Vagina (tissue), 2 donors: Measurements from ENCODE around the gene CGGBP1. TPM values are rescaled to one million over a fixed set of nuclear protein-coding genes. Genes with fewer than 3 reads are reported as not detected.
"Not testable (repeated sequence)": the region's sequence is repeated elsewhere in the genome, so short reads cannot be mapped to it uniquely, and the experiment has no call there.

Source experiments
- DNase-seq, 2 donors: peaks; one replicate each; pipeline ENCODE4 v3.0.0-alpha.2; 2017; ENCODE audit errors: extremely low spot score in 2 of 2
- H3K27ac ChIP-seq: fragments of 200-600 bp; sonication (generic); one replicate; pipeline ENCODE4 v1.5.1; 2019
- H3K27me3 ChIP-seq: fragments of 200-600 bp; sonication (generic); one replicate; pipeline ENCODE4 v1.5.1; 2019
- H3K36me3 ChIP-seq, 2 donors: fragments of 200-600 bp; sonication (generic); one replicate each; pipeline ENCODE4 v1.5.1; 2017 to 2019
- H3K4me1 ChIP-seq: fragments of 200-600 bp; sonication (generic); one replicate; pipeline ENCODE4 v1.5.1; 2019
- H3K4me3 ChIP-seq, 2 donors: fragments of 200-600 bp; sonication (generic); 1 replicate in 1 of 2; 2 replicates in 1 of 2; pipeline ENCODE4 v1.5.1; 2016 to 2019
- H3K9me3 ChIP-seq: fragments of 200-600 bp; sonication (generic); one replicate; pipeline ENCODE4 v1.5.1; 2019
- POLR2A ChIP-seq, 2 donors: fragments of 450-650 bp; IDR thresholded peaks; one replicate each; pipeline ENCODE4 v1.6.1; 2017; ENCODE audit warnings: antibody characterized with exemption in 2 of 2, mild to moderate bottlenecking in 2 of 2, moderate library complexity in 2 of 2
- POLR2AphosphoS5 ChIP-seq, 2 donors: sonication (generic); formaldehyde crosslinking; IDR thresholded peaks; one replicate each; pipeline ENCODE4 v1.9.0; 2017; ENCODE audit warnings: antibody characterized with exemption in 2 of 2, mild to moderate bottlenecking in 2 of 2, low read depth in 1 of 2; ENCODE audit not compliant: insufficient read depth in 1 of 2
- intact Hi-C: fragments of 100-400 bp; cut with DNase I; formaldehyde crosslinking; loops from one replicate; pipeline ENCODE4 v1.15.1; 2023
- total RNA-seq: library from RNA; depleted of rRNA; stranded (reverse); fragments of >200 nt; gene quantifications from one replicate; pipeline ENCODE4 v1.2.3, GENCODE V29; 2016
- TF ChIP-seq, protein P1 (sequence below), 3 experiments: fragments of 450-650 bp in 2 of 3; fragments of 200-600 bp in 1 of 3; sonication (generic) in 1 of 3; IDR thresholded peaks; one replicate each; pipeline ENCODE4 v1.5.1; 2017 to 2019; ENCODE audit warnings: antibody characterized with exemption in 3 of 3, mild to moderate bottlenecking in 2 of 3, moderate library complexity in 2 of 3

The CGGBP1 gene
- total RNA-seq, 1 donor from 2014 or later: 53.3 TPM

DNA sequence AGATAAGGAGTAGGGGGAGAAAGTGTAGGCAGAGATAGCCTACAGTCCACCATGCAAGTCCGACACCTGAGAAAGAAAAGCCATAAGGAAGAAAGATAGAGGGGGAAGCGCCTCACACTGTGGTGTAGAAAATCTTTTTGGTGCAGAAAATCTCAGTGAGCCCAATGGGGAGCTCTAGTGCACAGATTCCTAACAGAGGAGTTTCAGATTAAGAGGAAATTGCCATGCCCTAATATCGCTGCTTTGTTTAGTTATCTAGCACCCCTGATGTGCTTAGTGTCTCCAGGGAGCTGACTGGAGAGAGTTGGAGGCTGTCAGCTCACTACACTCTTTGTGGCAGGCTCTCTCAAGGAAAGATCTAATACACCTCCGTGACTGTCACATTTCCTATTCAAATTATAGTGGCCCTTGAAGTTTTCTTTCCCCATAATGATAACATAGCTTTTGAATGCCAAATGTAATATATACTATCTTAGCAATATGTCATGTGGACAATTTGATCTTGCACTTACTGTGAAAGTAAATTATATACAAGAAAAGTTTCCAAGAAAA, 33.7 kb downstream of the CGGBP1 start:
- Histone ChIP-seq H3K9me3 (peaks cover 6% of the 10 kb centered on the region), H3K36me3 (no peaks in the 10 kb centered on the region), H3K27ac (no peak overlapping the region), H3K4me3 (no peak overlapping the region), H3K27me3 (no peaks in the 10 kb centered on the region), H3K4me1 (no peaks in the 10 kb centered on the region)
- TF ChIP-seq POLR2AphosphoS5 (IDR thresholded peaks at IDR 0.05; ENCODE audit: insufficient read depth in 1 of 2, low read depth in 1 of 2): no peak
- no peak for TF ChIP-seq POLR2A (IDR thresholded peaks at IDR 0.05)
- TF ChIP-seq, protein P1, sequence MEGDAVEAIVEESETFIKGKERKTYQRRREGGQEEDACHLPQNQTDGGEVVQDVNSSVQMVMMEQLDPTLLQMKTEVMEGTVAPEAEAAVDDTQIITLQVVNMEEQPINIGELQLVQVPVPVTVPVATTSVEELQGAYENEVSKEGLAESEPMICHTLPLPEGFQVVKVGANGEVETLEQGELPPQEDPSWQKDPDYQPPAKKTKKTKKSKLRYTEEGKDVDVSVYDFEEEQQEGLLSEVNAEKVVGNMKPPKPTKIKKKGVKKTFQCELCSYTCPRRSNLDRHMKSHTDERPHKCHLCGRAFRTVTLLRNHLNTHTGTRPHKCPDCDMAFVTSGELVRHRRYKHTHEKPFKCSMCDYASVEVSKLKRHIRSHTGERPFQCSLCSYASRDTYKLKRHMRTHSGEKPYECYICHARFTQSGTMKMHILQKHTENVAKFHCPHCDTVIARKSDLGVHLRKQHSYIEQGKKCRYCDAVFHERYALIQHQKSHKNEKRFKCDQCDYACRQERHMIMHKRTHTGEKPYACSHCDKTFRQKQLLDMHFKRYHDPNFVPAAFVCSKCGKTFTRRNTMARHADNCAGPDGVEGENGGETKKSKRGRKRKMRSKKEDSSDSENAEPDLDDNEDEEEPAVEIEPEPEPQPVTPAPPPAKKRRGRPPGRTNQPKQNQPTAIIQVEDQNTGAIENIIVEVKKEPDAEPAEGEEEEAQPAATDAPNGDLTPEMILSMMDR (IDR thresholded peaks at IDR 0.05): no peak
- intact Hi-C loops: no loop called here
- DNase-seq: no peak

DNA sequence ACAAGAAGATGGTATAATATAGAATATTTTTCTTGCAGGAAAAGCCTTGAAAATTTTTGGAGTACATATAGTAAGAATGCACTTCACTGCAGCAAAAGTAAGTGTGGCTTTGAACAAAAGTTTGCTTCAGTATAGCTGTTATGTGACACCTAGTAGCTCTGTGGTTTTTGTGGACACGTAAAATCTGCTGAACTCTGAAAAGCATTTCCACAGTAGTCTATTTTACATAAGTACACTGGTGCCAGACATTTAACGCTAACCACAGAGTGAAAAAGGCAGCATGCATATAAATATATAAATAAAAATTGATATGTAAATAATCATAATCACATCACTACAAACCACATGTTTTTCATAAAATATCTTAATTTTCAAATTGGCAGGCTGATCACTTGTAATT, 39.8 kb downstream of the CGGBP1 start:
- H3K9me3 ChIP-seq: no peaks in the 10 kb centered on the region
- H3K4me1 ChIP-seq: no peaks in the 10 kb centered on the region
- H3K27ac ChIP-seq: no peak overlapping the region
- no peak overlapping the region for H3K4me3 ChIP-seq
- DNase-seq: no peak
- intact Hi-C loops: no loop called here
- H3K27me3 ChIP-seq: no peaks in the 10 kb centered on the region
- TF ChIP-seq POLR2A (IDR thresholded peaks at IDR 0.05): no peak
- no peak for TF ChIP-seq POLR2AphosphoS5 (IDR thresholded peaks at IDR 0.05; ENCODE audit: insufficient read depth in 1 of 2, low read depth in 1 of 2)
- TF ChIP-seq, protein P1 (IDR thresholded peaks at IDR 0.05): no peak
- H3K36me3 ChIP-seq: no peaks in the 10 kb centered on the region

DNA sequence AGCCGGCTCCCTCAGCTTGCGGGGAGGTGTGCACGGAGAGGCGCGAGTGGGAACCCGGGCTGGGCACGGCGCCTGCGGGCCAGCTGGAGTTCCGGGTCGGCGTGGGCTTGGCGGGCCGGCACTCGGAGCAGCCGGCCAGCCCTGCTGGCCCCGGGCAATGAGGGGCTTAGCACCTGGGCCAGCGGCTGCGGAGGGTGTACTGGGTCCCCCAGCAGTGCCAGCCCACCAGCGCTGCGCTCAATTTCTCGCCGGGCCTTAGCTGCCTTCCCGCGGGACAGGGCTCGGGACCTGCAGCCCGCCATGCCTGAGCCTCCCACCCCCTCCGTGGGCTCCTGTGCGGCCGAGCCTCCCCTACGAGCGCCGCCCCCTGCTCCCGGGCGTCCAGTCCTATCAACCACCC, 43.1 kb downstream of the CGGBP1 start:
- H3K36me3 ChIP-seq, H3K4me3 ChIP-seq, intact Hi-C loops, H3K27me3 ChIP-seq, H3K27ac ChIP-seq, H3K9me3 ChIP-seq, H3K4me1 ChIP-seq, DNase-seq: not testable (repeated sequence)

DNA sequence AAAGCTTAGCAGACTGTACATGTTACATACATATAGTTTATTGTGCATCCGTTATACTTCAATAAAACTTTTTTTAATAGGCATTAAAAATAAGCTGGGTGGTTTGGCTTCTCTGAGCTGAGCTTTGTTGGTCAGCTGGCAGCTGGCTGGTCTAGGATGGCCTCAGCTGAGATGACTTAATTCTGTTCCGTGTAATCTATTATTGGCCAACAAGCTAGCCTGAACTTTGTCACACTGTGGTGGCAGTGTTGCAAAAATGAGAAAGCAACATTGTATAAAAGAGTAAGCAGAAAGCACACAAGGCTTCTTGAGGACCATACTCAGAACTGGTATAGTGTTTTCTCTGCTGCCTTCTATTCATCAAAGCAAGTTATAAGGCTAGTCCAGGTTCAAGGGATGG, 45.2 kb downstream of the CGGBP1 start:
- TF ChIP-seq, protein P1 (IDR thresholded peaks at IDR 0.05): no peak
- TF ChIP-seq POLR2AphosphoS5 (IDR thresholded peaks at IDR 0.05; ENCODE audit: insufficient read depth in 1 of 2, low read depth in 1 of 2) (no peak), POLR2A (IDR thresholded peaks at IDR 0.05) (no peak)
- Histone ChIP-seq H3K36me3 (no peaks in the 10 kb centered on the region), H3K9me3 (no peaks in the 10 kb centered on the region), H3K4me3 (no peak overlapping the region), H3K27ac (no peak overlapping the region), H3K4me1 (no peaks in the 10 kb centered on the region), H3K27me3 (no peaks in the 10 kb centered on the region)
- no peak for DNase-seq
- intact Hi-C loops: no loop called here

DNA sequence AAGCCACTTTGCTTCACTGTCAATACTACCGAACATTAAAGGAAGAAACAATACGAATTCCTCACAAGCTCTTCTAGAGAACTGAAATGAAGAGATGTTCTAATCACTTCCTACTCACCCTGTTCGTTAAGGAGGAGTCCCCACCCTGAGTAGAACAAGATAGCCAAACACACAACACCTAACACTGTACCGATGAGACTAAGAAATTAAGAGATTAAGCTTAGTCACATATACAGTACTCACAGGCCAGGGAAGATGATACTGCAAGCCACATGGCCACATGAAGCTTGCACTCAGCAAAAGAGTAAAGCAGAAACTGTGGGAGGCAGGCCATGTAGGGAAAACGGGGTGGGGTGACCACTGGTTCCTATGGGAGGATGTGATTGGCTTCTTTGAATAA, 48.0 kb downstream of the CGGBP1 start:
- no peaks in the 10 kb centered on the region for H3K4me1 ChIP-seq
- intact Hi-C loops: no loop called here
- no peaks in the 10 kb centered on the region for H3K36me3 ChIP-seq
- no peak overlapping the region for H3K4me3 ChIP-seq
- H3K9me3 ChIP-seq: no peaks in the 10 kb centered on the region
- no peak for DNase-seq
- H3K27me3 ChIP-seq: no peaks in the 10 kb centered on the region
- TF ChIP-seq, protein P1 (IDR thresholded peaks at IDR 0.05): no peak
- TF ChIP-seq POLR2AphosphoS5 (IDR thresholded peaks at IDR 0.05; ENCODE audit: insufficient read depth in 1 of 2, low read depth in 1 of 2): no peak
- H3K27ac ChIP-seq: no peak overlapping the region
